HG02588 (cell line): ENCODE results near the gene ESYT2.
"Not testable (repeated sequence)": the region's sequence is repeated elsewhere in the genome, so short reads cannot be mapped to it uniquely, and the experiment has no call there.

Experiments used
- ATAC-seq: cut with Tn5 transposase; IDR thresholded peaks from one replicate; pipeline ENCODE4 v1.9.1; 2021; ENCODE audit warnings: mild to moderate bottlenecking, moderate library complexity; ENCODE audit not compliant: unreplicated experiment

ESYT2 gene

DNA sequence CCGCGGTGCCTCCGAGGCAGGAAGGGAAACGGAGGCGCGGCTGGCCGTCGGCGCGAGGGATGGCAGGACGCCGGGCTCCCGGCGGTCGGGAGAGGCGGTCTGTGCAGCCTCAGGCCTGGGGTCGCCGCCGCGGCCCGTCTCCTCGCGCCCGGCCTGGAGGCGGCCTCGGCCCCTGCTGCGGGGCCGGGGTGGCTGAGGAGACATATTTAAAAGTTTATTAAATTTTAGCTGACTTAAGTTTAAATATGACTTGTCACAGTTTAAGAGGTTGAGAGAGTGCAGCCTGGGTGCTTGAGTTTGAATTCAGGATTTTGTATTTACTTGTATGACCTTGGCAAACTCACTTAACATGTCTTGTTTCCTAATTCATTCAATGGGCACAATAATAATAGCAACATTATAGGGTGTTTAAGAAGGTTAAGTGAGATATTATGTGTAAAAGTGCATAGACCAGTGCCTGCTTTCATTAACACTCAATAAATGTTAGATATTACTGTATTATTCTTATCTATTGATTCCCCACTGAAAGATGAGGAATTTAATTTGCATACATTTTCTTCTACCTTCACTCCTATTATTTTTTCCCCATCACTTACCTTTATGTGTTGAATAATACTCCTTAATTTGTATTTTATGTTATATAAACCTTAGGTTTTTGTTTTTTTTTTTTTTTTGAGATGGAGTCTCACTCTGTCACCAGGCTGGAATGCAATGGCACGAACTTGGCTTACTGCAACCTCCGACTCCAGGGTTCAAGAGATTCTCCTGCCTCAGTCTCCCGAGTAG, 27.8 kb upstream of the ESYT2 start:
- ATAC-seq = peak; percentile 23

GRCh38 chr7:158854681-158855081, 25.4 kb upstream of the ESYT2 start:
- no peak for ATAC-seq

DNA sequence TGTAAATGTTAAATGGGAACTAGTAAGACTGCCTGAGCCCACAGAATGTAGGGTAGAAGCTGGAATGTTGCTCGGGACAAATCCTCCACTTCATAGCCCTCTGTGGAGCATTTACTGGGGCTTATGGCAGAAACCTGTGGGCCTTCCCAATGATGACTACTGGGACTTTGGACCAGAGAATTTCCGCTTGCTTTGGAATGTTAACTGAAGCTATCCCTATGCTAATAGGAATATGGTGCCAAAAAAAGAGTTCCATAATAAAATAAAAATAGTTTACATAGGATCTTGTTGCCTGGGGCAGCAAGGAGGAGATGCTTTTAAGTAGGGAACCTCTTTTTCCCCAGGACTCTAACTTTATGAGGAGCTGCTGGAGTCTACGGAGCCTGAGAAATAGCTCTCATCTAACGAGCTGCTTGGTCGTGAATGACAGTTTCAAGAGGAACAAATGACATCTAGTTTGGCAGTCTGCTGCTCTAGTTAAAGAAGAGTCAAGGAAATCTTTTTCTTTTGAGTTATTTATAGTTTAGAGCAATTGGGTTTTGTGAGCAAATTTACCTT, 21.3 kb upstream of the ESYT2 start:
- no peak for ATAC-seq

- no peak for ATAC-seq
These were observed 20.6 kb upstream of the ESYT2 start for GRCh38 chr7:158849768-158850544.

- ATAC-seq = no peak
These were observed 20.1 kb upstream of the ESYT2 start for GRCh38 chr7:158849442-158849767.

- ATAC-seq = no peak
These were observed 18.1 kb upstream of the ESYT2 start for GRCh38 chr7:158847451-158847866.

DNA sequence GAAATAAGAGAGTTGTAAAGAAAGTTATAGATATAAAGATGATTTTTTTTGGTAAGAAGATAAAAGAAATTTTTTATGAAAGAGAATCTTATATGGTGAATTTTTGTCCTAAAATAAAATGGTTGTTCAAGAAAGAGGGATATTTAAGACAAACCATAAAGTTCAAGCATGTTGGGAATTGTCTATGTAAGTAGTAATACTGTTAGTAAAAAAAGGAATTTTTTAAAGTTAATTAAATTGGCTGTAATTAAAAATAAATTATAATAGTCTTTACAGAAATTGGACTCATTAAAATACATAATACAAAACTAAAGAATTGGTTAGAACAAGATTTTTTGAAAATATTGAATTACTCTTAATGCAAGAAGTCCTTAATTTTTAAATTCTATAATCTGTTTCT, 17.0 kb upstream of the ESYT2 start:
- no peak for ATAC-seq

GRCh38 chr7:158843771-158844170, 14.5 kb upstream of the ESYT2 start:
- no peak for ATAC-seq

- no peak for ATAC-seq
These were observed 13.2 kb upstream of the ESYT2 start for GRCh38 chr7:158842486-158842885.

- no peak for ATAC-seq
These were observed 11.3 kb upstream of the ESYT2 start for GRCh38 chr7:158840604-158841003.

DNA sequence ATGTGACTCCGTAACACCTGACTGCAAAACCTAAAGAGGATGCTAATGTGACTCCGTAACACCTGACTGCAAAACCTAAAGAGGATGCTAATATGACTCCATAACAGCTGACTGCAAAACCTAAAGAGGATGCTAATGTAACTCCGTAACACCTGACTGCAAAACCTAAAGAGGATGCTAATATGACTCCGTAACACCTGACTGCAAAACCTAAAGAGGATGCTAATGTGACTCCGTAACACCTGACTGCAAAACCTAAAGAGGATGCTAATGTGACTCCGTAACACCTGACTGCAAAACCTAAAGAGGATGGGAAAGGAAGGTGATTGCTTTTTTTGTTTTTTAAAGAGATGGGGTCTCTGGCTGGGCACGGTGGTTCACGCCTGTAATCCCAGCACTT, 9.9 kb upstream of the ESYT2 start:
- not testable (repeated sequence) for ATAC-seq

DNA sequence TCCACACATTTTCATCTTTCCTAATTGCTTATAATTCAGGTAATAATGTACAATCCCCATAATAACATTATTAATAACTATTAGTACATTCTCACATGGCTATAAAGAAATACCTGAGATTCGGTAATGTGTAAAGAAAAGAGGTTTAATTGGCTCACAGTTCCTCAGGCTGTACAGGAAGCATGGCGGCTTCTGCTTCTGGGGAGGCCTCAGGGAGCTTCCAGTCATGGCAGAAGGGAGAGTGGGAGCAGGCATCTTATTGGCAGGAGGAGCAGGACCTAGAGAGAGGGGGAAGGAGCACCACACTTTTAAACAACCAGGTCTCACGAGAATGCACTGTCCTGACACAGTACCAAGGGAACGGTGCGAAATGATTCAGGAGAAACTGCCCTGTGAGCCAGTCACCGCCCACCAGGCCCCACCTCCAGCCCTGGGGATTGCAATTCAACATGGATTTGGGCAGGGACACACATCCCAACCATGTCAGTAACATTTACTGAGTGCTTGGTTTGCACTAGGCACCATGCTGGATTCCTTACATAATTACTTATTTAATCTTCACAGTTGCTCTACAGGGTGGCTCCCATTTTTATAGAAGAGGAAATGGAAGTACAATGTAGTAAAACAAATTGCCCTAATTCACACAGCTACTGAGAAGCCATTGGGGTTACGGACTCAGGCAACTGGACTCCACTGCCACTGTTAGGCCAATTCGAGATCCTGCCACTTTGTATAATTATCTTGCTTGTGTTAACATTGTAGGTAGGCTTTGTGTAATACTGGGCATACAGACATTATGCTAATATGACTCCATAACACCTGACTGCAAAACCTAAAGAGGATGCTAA, 8.7 kb upstream of the ESYT2 start:
- ATAC-seq = no peak

DNA sequence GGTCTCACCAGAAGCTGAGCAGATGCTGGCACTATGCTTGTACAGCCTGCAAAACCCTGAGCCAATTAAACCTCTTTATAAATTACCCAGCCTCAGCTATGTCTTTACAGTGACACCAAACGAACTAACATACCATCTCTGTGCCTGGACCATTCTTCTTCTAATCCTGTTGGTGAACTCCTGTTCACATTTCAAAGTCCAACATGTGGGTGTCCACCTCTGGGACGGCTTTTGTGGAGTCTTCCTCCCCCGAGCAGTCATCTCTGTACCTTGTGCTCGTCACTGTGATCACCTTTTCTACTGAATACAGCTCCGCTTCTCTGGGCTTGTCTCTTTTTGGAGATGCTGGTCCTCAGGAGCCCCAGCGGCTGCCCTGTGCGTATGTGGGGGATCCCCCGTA, 7.4 kb upstream of the ESYT2 start:
- ATAC-seq = no peak

DNA sequence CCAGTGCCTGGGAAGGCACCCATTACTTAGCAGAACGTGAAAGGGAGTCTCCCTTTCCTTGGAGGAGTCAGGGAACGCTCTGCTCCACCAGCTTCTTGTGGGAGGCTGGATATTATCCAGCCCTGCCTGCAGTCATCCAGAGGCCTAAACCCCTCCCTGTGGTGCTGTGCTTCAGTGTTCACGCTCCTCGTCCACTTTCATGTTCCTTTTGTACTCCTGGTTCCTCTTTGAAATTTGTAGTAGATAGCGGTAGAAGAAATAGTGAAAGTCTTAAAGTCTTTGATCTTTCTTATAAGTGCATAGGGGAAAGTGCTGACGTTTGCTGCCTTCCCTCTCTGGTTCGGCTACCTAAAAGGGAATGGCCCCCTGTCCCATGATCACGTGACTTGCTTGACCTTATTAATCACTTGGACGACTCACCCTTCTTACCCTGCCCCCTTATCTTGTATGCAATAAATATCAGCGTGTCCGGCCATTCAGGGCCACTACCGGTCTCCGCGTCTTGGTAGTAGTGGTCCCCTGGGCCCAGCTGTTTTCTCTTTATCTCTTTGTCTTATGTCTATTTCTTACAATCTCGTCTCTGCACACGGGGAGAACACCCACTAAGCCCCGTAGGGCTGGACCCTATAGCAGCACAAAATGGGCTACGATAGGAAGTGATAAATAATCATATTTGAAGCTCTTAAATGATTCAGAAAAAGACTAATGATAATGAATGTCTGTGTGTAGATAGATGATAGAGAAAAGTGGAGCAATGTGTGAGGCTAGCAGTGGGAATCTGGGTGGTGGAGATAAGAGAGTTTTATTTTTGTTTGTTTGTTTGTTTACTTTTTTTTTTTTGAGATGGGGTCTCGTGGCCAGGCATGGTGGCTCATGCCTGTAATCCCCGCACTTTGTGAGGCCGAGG, 5.8 kb upstream of the ESYT2 start:
- no peak for ATAC-seq

DNA sequence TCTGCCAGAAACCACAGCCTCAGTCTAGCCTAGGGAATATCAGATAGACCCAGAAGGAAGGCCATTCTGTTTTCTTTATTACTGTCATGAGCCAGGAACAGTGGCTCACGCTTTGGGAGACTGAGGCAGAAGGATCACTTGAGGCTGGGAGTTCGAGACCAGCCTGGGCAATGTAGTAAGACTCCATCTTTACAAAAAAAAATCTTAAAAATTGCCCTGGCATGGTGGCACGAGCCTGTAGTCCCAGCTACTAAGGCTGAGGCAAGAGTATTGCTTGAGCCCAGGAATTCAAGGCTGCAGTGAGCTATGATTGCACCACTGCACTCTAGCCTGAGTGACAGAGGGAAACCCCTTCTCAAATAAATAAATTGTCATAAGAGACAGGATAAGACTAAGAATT, 3.7 kb upstream of the ESYT2 start:
- no peak for ATAC-seq

GRCh38 chr7:158831738-158832091, 2.4 kb upstream of the ESYT2 start:
- no peak for ATAC-seq

- ATAC-seq = no peak
These were observed 958 bp upstream of the ESYT2 start for GRCh38 chr7:158830211-158830723.

DNA sequence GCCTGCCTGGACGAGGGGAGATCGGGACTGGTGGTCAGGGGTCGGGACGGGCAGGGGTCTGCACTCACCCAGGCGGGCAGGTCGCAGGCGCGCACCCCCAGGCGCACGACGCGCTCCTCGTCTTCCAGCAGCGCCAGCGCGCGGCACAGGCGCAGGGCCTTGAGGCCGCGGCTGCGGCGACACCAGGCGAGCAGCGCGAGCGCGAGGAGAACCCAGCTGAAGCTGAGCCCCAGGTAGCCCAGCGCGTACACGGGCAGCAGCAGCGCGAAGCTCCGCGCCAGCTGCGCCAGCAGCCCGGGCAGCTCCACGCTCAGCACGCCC, 328 bp downstream of the ESYT2 start:
- peak; percentile 49 for ATAC-seq

GRCh38 chr7:158828133-158829020, 932 bp downstream of the ESYT2 start:
- no peak for ATAC-seq
